HS-5 (cell line): Measurements from ENCODE around the gene WNT3.
A peak's percentile ranks its signal among the peaks of the same experiment; 100 is the strongest.

Source experiments
- DNase-seq: peaks from one replicate; pipeline ENCODE4 v3.0.0-alpha.2; 2012; ENCODE audit warnings: low read depth

The WNT3 gene

DNA sequence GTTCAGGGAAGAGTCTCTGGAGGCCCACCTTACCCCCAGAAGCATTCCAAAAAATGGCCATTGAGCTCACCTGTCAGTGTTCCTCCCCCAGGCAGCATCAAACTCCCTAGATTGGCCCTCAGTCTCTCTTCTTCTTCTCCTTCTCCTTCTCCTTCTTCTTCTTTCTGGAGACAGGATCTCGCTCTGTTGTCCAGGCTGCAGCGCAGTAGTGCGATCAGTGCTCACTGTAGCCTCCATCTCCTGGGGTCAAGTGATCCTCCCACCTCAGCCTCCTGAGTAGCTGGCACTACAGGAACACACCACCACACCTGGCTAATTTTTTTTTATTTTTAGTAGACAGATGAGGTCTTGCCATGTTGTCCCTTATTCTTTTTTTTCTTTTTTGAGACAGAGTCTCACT is 16.4 kb upstream of the WNT3 start:
- DNase-seq: no peak

DNA sequence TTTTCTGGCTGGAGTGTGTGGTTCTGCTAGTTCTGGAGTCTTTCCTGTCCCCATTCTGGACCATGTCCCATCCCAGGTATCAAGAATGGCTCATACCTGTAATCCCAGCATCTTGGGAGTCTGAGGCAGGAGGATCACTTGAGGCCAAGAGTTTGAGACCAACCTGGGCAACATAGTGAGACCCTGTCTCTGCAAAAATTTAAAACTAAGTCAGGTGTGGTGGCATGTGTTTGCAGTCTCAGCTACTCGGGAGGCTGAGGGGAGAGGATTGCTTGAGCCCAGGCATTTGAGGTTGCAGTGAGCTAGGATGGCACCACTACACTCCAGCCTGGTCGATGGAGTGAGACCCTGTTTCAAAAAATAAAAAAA is 15.3 kb upstream of the WNT3 start:
- no peak for DNase-seq

DNA sequence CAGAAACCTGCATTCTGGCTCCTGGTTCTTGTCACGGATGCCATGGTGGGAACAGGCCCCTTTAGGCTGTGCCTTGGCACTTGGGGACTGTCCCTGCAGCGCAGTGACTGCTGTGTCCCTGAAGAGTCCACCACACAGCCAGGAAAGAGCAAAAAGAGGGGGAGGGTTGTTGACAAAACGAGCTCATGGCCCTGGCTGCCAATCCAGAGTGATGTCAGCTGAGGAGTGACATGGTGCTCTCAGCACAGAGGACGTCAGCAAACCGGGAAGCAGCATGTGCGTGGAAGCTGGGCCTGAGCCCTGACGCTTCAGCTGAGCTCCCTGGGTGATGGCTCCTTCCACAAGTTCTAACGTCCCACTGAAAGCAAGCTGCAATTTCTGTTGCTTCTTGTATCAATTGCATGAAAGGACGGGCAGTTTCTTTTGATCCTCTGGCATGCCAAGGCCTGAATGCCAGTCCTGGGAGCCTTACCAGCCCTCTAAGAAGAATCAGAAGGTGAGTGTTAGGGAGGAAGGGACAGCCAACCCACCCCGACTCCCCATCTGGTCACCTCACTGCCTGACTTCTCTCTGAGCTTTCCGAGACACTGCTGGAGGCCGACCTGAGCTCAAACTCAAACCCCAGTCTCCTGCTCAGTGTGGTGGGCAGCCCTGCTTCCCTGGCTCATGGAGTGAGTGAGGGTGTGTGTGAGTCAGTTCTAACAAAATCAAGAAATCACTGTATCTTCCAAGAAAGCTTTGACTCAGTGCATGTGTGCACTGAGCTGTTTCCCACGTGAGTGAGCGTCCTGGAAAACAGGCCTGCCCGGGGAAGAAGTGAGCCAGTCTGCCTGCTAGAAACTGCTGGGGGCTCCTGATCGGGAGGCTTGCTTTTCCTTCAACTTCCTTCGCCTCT is 14.7 kb upstream of the WNT3 start:
- DNase-seq: peak; percentile 55

DNA sequence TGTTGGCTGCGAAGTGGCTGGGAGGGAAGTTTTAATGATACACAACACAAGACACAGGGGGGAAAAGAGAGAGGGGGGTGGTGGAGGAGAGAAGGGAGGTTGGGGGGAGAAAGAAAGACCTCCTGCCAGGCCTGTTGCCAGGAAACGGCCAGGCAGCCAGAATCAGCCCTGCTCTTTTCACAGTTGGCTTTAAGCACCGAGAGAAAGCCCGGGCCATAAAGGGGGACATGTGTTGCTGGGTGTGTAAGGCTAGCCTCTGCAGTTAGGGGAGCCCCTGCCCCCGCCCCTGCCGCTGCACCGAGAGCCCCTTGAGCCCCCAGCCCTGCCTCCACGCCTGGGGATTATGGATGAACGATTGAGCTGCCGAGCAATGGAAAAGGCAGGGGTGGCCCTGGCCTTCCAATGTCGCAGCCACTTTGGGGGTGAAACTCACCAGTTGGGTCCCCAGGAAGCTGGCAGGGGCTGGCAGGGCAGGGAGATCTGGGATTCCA is 13.9 kb upstream of the WNT3 start:
- DNase-seq: no peak

DNA sequence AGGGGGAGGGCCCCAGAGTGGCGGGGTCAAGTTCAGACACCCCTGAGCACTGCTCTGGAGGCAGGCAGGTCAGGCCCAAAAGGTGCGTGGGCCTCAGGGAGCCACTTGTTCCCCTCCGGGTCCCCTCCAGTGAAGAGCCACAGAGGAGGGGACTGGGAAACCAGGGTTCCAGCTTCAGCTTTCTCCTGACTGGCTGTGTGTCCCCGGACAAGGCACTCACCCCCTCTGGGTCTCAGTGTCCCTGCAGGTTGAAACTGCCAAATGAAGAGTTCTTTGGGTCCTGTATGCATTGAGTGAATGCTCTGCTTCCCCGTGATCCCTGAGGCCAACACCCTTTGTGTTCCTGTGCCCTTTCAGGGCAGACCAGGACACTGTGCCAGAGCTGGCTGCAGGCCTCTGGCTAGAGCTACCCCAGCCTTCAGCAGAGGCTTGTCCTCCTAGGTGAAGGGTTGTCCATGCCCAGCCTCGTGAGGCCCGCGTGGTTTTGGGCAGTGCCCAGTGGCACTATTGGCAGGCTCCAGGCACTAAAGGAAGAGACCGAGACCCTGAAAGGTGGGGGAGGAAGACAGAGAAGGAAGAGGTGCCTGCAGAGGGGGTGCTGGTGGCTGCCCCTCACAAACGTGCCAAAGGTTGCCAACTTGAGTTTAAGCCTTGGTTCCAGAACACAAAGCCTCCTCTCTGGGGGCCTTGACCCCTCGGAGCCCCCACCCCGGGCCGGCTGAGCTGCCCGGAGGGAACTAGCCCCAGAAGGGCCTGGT is 13.3 kb upstream of the WNT3 start:
- no peak for DNase-seq

DNA sequence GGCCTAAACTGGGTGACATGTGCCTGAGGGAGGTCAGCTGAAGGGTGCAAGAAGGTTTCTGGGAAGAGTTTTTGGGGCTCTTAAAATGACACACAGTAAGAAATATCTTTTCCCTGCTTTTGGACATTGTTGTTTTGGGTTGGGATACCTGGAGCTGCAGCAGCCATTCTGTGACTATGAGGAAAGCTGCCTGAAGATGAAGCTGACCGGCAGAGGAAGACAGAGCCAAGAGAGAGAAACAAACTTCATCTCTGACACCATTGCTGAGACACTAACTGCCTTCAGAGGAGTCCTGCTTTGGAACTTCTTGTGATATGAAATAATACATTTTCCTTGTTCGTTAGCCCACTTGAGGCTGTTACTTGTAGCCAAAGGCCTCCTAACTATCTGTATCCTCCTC is 8.8 kb upstream of the WNT3 start:
- DNase-seq: no peak

DNA sequence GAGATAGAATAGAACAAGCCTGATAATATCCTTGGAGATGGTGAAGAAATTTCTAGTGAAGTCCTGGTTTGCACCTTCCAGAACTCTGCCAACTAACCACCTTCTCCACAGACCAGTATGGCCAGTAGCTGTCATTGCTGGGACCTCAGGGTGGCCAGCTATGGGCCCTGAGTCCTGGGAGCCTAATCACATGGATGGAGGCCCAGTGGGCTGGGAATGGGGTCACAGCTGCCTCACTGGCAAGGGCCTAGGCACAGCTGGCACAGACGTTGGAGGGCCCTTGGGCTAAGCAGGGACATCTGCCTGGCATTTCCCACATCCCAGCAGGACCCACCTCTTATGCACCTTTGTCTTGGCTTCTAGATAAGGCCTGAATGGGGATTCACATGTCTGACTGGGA is 7.6 kb upstream of the WNT3 start:
- DNase-seq: no peak

DNA sequence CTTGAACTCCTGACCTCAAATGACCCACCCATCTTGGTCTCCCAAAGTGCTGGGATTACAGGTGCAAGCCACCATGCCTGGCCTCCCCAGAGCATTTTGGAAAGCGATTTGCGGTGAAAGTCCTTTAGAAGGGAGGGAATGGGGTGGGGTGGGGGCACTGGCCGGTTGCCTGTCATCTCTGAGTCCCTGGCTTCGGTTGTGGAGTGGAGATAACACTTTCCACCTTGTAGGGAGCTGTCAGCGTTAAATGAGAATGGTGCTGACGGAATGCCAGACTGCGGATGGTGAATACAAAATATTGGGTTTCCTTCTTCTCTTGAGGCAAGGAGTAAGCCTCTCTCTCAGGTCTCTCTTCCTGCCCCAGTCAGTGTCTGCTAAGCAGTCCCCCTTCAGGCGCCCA is 5.2 kb upstream of the WNT3 start:
- DNase-seq: no peak

DNA sequence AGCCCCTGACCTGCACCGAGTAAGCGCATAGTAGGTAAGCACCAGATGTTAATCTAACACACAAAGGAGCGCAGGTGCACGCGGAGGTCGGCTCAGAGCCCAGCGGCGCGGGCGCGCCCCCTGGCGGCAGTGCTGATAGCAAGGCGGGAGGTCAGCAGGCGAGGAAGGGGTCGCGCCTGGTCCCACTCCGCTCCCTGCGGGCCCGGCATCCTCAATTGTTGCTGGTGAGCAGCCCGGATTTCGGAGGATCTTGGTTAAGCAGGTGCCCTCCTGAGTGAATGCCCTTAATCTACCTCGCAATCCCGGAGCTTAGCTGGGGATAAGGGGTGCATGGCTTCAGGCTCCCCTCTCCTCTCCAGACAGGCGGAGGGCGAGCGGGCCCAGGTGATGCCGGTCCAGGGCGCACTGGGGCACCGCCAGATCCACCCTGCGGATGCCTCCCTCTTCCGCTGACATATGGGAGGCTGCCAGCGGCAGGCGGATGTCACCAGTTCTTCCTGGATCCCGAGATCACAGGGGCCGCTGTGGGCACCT is 4.0 kb upstream of the WNT3 start:
- no peak for DNase-seq

DNA sequence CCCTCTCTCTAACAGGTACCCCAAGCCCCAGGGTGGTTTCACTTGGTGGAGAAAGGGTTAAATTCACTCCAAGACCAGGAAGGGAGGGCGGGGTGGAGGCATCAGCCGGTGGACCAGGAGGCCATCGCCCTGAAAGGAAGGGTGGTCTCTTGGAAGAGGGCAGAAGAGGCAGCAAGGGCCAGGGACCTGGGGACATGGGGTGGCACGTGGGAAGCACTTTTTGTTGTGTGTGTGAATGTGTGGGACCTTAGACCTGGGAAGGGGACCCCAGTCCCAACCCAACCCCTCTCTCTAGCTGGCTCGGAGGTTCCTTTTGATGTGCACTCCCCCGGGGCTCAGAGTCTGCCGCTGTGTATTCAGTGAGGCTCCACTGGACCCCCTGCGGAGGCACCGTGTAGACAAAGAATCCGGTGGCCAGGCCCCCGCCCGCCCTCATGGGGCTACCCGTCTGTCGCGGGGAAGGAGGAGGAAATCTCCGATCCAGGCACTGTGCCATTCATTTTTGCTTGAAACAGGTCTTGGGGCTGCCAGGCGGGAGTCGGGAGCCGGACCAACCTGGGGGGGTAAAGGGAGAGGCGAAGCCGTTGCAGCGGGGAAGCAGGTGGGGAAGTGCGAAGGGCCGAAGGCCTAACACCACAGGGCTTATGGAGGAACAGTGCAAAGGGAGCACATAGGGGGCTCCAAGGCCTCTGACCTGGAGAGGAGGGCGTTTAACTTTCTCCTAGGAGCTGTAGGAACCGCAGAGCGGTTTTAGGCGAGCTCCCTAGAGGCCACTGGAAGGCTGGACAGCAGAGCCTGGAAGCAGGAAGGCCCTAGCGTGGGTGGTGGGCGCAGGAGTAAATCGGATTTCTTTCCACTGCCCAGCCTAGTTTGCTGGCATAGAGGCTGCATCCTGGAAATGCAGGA is 3.2 kb upstream of the WNT3 start:
- DNase-seq: no peak

DNA sequence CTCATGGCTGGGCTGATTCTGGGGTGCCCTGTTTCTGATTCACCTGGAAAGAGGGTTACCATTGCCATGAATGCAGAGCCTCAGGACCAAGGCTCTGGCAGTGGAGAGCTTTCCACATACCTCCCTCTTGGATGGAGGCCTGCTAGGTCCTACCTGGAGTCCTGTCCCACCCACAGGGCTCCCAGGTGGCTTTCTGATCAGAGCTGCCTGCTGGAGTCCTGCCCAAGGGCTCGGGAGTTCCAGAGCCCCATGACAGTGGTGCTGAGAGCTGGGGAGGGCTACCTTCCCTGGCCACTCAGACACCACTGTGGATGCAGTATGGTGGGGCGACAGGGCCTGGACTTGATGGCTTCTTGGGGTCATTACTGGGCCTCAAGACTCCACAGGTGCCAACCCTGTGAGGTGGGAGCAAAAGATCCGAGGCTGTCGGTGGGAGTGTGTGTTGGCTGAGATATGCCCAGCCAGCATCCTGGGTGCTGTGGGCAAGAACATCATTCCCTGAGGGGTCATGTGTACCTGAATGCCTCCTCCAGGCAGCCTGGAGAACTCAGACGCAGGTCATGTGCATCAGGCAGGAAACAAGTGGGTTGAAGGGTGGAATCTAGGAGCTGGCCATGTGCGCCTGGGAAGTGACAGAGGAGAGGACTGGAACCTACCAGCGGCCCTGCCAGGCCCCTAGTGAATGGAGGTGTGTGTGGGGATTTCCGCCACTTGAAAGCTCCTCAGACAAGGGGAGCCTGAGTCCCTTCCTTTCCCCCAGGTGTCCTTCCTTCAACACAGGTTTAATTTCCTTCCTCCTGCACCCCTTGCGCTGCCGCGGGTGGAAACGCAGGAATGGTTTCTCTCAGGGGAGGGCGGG is 2.3 kb upstream of the WNT3 start:
- no peak for DNase-seq

DNA sequence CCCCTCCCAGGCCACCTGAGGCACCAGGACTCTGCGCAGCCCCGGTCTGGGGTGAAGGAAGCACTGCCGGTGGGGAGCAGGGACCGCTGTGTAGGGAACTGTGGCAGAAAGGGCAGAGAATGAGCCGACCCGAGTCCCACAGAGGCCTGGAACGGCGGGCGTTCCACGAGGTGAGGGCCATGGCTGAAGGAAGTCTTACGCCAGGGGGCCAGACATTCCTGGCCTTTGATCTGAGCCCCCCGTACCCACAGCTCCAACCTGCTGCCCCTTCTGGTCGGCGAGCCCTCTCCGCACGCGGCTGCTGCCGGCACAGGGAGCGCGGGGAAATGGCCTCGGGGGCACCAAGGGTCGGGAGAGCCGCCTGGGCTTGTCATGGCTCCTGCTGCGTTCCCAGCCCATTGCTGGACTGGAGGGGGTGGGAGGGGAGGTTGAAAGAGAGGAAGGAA is 1.4 kb upstream of the WNT3 start:
- no peak for DNase-seq

DNA sequence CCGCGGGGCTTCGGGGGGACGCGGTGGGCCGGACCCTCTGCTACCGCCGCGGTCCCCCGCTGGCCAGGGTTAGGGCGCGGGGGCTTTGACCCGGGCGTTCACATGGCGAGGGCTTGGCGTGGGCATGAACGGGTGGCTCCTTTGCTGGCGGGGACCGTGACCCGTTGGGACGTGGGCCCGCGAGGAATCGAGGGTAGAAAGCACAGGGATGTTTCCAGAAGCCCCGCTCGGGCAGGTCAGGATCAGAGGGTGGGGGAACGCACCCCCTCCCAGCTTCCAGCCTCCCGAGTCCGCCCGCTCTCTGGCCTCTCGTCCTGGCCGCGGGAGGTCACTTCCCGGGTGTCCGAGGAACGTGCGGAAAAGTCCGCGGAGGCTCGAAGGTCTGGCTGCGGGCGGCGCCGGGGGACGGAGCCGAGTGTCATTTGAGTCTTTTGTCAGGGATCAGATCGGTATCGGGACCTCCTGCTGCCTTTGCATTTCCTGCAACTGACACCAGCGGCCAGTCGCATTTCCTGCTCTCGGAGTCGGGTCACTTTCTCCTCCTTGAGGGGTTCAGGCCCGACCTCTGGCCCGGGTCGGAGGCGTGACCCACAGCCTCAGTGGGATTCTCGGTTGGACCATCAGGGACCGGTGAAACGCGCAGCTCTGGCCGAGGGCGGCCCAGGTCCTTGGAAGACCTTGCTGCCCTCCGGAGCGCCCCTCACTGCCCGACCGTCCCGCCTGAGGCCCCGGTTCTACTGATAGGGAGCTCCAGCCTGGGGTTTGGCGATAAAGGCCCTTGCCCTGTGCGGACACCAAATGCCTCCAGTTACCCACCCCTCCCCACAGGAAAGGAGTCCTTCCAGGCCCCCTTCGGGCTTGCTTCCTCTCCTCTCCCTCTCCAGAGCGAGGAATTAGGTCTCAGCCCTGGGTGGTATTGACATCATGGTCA is 702 bp upstream of the WNT3 start:
- DNase-seq: no peak

DNA sequence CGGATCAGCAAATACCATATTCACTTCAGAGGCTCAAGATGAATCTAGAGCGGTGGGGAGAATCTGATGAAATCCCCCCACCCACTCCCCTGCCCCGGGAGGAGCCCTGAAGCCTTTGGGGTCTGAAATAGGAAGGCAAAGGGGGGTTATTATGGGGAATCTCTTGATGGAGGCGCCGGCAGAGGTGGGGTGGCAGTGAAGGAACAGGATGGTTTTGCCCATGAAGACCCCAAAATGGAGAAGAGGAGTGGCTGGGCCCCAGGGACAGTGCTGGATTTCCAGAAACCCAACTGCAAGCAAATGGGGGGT is 637 bp downstream of the WNT3 start:
- no peak for DNase-seq

DNA sequence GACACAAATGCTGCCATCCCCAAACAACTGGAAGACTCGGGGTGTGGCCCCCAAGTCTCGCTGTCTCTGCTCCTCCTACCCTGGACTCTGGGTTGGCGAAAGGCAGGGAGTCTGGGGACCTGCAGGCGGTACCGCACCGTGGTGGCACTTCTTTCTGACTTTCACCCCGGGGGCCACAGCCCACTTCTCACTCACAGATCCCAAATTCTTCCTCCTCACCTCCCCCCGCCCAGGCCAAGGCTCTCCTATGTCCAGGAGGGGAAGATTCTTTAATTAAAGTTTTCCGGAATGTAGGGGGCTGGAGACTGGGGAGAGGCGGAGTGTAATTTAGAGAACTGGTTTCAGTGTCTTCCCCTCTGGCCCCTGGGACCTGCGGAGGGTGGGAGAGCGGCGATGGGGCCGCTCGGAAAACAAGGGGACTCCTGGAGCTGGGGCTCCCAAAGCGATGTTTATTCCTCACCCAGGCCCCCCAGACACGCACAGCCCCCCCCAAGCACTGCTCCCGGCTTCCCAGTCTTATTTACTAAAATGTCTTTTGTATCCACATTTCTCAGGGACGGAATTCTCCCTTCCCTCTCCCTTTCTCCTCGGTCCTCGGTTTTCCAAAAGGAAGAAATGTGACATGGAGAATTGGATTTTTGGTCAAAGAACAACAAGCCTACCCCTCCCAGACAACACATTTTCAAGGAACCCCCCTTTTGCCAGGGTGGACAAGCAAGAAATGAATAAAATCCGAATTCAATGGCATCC is 1.2 kb downstream of the WNT3 start:
- DNase-seq: no peak

DNA sequence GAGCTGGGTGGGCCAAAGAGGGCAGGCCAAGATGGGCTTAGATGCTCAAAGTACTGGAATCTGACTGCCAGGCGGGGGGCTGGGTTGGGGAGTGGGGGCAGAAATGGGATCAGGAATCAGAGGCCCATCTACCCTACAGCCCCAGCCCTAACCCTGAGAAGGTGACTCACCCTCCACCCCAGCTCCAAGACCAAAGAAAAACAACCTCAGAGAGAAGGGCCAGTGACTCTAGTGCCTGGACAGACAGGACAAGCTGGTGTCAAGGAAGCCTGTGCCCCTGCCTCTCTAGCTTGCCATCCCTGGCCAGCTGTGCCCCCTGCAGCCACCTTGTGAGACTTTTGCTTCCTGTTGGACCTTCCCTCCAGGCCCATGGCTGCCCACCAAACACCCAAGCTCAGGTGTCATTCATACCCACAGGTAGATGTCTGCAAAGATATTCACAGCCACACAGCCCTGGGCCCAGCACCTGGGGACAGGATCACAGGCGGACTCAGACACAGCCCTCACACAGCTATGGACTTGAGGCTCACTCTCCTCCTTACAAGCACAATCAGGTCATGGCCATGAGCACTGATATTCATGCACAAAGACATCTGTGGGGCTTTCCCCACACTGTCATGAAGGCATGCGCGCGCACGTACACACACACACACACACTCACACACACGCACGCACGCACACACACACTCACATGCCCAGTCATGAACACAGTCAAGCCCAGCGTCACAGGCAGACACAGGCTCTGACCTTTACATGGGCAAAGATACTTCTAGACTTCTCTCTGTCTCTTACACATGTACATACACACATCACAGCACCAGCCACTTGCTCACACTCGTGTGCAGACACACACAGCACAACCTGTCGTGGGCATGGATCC is 2.8 kb downstream of the WNT3 start:
- no peak for DNase-seq

DNA sequence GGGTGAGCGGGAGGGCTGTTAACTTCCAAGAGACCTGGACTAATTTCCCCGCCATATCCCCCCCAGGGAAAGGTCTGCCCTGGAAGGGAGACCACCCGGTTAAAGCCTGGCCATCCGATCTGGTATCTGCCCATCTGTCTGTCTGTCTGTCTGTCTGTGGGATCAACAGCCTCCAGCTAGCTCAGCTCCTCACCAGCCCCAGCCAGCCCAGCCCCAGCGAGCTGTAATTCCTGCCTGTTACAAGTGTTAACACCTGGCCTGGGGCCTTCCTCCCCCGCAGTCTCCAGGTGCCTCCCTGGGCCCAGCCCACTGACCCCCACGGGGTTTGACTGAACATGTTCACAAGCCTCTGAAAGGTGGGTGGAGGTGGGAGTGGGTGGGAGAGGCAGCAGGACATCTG is 4.0 kb downstream of the WNT3 start:
- DNase-seq: no peak

DNA sequence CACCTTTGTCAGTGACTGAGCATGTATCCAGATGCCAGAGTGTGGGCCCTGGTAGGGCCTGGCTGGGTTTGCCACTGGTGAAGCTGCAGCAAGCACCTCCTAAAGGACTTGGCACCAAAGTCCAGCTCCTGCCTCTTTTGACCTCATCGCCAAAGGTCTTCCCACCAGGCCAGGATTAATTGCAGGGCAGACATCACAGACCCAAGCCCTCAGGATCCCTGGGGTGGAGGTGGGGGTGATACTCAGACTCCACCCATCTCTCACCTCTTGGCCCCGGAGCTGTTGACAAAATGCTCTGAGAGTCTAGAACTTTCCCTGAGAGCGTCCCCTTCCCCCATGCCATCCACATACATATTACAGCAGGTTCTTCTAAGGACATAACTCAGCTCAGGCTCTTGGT is 4.6 kb downstream of the WNT3 start:
- no peak for DNase-seq
